NAMALWA (cell line): ENCODE results near the gene RBMX.
"Not testable (repeated sequence)": the region's sequence is repeated elsewhere in the genome, so short reads cannot be mapped to it uniquely, and the experiment has no call there.

Experiments used
- DNase-seq: peaks from one replicate; pipeline ENCODE4 v3.0.0-alpha.2; 2015; ENCODE audit warnings: low spot score

RBMX gene

GRCh38 chrX:136878423-136878822 is 2.1 kb downstream of the RBMX start:
- DNase-seq, result no peak

DNA sequence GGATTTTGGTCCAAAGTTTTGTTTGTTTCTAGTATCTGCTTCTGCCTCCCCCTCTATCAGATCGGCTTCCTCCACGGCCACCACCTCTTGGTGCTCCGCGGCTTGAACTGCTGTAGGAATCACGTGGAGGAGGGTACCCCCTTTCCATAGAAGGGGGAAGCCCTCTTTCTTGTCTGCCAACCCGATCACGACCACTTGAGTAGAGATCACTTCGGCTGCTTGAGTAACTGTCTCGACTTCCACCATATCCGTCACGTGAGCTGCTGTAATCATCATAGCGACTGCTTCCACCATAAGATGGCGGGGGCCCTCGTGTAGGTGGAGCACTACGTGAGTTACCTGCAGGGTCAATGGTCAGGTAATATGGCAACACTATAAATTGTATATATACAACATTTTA is 6.4 kb downstream of the RBMX start:
- DNase-seq, result not testable (repeated sequence)

GRCh38 chrX:136873210-136873609 is 7.3 kb downstream of the RBMX start:
- not testable (repeated sequence) for DNase-seq

- DNase-seq, result no peak
These were observed 8.3 kb downstream of the RBMX start for GRCh38 chrX:136872091-136872700.

GRCh38 chrX:136870064-136870463 is 10.5 kb downstream of the RBMX start:
- no peak for DNase-seq

DNA sequence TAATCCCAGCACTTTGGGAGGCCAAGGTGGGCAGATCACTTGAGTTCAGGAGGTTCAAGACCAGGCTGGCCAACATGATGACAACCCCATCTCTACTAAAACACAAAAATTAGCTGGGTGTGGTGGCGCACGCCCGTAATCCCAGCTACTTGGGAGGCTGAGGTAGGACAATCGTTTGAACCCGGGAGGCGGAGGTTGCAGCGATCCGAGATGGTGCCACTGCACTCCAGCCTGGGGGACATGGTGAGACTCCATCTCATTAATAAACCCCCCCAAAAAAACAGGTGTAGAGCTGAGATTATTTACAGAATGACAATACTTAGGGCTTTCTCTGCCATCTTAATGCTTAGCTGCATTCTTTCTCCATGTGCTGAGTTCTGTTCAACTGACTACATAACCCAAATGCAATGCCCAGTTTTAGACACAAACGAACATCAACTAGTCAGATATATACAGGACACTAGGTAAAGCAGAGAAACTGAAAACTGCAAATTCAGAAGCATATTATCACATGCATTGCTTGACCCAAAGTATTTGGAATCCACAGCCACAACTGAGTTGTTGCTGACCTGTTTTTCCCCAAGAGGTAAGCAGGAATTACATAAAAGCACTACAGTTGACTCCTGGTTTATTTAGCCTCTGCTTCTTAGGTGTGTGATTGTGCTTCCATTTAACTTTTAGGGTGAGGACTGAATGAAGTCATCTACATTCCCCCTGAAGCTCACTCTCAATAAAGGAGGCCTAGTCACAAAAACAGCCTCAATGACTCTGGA is 12.1 kb downstream of the RBMX start:
- no peak for DNase-seq

GRCh38 chrX:136867518-136867917 is 13.0 kb downstream of the RBMX start:
- DNase-seq, result no peak

- DNase-seq, result no peak
These were observed 13.4 kb downstream of the RBMX start for GRCh38 chrX:136867096-136867491.

GRCh38 chrX:136866337-136867095 is 14.0 kb downstream of the RBMX start:
- DNase-seq, result no peak

DNA sequence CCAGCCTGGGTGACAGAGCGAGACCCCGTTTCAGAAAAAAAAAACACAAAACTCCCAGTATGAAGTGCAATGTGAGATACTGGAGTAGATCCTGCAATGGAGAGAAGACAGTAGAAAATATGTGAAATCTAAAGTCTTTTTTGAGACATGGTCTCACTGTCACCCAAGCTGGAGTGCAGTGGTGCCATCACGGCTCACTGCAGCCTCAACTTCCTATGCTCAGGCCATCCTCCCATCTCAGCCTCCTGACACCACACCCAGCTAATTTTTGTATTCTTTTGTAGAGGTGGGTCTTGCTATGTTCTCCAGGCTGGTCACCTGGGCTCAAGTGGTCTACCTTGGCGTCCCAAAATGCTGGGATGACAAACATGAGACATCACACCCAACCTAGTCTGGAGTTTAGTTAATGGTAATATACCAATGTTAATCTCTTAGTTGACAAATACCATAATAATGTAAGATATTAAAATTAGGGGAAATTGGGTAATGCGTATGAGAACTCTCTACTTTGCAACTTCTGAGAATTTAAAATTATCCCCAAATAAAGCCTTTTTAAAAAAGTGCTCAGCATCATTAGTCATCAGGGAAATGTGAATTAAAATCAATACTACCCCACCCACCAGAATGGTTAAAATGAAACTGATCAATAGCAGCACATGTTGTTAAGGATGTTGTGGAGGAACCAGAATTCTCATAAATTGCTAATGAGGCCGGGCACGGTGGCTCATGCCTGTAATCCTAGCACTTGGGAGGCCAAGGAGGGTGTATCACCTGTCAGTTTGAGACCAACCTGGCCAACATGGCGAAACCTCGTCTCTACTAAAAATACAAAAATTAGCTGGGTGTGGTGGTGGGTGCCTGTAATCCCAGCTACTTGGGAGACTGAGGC is 15.0 kb downstream of the RBMX start:
- no peak for DNase-seq

DNA sequence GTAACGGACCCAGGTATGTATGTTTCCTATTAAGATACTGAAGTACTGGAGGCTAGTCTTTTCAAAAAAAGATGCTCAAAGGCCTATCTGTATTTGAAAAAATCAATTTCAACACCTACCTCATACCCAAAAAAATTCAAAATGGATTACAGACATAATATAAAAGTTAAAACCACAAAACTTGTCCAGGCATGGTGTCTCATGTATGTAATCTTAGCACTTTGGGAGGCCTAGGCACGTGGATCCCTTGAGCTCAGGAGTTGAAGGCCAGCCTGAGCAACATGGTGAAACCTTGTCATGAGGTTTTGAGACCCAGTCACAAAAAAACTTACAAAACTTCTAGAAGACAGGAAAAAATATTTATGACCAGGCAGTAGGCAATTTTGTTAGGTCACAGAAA is 16.7 kb downstream of the RBMX start:
- no peak for DNase-seq

DNA sequence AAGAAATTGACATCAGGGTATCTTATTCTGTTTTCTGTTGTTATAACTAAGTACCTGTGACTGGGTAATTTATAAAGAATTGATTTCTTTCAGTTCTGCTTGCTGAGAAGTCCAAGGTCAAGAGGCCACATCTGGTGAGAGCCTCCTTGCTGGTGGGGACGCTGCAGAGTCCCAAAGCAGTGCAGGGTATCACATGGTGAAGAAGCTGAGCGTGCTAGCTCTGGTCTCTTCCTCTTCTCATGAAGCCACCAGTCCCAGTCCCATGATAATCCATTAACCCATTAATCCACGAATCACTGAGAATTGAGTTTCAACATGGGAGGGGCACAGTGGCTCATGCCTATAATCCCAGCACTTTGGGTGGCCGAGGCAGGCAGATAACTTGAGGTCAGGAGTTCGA is 18.0 kb downstream of the RBMX start:
- DNase-seq, result no peak

DNA sequence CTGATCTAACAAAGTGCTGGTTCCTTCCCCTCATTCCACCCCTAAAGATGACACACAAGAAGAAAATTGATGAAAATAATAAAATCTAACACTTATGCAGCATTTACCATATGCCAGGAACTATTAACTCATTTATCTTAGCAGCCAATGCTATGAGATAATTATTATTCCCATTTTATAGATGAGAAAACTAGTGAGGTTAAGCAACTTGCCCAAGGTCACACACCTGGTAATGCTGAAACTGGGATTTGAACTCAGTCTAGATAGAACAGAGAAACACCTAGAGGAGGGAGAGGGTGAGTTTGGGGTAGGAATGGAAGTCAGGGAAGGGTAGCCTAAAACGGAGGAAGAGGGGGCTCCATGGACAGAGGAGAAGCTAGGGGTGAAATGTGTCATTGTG is 18.6 kb downstream of the RBMX start:
- no peak for DNase-seq

DNA sequence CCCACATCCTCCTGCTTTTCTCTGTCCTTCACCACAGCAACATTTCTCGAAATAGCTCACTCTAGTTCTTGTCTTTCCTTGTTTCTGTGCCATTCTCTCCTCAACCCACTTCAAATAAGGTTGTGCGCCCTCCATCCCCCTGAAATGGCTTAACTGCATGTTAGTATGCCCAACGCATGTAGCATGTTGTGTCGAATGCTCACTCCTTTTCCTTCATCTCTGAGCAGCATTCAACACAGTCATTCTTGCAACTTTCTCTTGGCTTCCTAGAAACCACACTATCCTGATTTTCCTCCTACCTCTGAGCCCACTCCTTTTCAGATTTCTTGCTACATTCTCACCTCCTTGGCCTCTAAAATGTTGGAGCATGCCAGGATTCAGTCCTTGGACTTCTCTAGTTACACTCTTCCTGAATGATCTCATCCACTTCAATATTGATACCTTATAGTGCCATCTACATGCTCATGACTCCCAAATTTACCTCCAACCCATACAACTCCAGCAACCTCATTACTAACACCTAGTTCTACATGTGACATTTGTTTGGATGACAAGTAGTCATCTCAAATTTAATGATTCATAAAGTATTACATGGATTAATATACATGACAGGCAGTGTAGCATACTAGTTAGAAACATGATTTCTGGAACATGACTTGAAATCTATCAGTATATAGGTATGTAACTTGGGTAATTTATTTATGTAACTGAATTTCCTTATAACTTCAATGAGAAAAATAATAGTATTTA is 22.3 kb downstream of the RBMX start:
- no peak for DNase-seq

GRCh38 chrX:136856551-136856950 is 24.0 kb downstream of the RBMX start:
- no peak for DNase-seq

DNA sequence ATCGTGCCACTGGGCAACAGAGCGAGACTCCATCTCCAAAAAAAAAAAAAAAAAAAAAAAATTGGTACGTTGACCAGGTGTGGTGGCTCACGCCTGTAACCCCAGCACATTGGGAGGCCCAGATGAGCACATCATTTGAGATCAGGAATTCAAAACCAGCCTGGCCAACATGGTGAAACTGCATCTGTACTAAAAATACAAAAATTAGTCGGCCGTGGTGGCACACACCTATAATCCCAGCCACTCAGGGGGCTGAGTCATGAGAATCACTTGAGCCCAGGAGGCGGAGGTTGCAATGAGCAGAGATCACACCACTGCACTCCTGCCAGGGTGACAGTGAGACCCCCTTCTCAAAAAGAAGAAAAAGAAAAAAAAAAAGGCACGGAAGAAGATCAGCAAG is 24.5 kb downstream of the RBMX start:
- DNase-seq, result no peak

DNA sequence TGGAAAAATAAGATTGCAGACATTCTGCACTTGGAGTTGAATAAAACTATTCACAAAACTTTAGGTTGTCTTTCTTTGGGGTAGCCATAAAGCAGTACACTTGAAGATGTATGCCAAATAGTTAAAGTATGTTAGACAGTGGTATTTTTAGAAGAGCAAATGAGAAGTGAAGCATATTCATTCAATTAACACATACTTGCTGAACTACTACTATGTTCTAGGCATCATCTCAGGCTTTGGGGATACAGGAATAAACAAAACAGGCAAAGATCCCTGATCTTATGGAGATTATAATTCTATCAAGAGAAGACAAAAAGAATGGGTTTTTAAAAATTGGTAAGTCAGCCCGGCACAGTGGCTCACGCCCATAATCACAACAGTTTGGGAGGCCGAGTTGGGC is 29.0 kb downstream of the RBMX start:
- no peak for DNase-seq

GRCh38 chrX:136850441-136851175 is 29.9 kb downstream of the RBMX start:
- no peak for DNase-seq

DNA sequence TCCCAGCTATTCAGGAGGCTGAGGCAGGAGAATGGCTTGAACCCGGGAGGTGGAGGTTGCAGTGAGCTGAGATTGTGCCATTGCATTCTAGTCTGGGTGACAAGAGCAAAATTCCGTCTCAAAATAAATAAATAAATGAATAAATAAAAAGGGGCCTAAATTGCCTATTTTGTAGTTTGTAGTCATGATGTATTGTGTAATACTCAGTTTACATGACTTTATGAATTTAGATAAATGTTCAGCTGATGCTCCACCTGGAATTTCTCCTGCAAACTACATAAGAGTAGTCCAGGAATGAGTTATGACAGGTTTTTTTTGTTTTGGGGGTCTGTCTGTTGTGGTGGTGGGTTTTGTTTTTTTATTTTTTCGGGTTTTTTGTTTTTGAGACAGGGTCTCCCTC is 31.1 kb downstream of the RBMX start:
- no peak for DNase-seq

DNA sequence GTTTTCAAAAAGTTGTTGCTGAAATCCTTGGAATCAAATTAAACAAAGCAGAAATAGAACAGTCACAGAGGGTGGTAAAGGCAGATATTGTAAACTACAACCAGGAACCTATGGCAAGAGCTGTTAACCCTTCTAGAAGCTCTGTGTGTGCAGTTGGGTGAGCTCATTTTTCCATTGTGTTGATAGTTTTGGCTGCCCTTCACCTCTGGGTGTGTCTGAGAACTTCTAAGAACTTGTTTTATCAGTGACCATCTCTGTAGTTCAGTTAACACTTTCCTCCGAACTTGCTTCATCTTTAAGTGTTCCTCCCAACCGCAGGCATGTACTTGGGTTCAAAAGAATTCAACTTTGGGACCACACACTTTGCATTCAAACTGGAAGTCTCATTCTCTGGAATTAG is 32.7 kb downstream of the RBMX start:
- no peak for DNase-seq

DNA sequence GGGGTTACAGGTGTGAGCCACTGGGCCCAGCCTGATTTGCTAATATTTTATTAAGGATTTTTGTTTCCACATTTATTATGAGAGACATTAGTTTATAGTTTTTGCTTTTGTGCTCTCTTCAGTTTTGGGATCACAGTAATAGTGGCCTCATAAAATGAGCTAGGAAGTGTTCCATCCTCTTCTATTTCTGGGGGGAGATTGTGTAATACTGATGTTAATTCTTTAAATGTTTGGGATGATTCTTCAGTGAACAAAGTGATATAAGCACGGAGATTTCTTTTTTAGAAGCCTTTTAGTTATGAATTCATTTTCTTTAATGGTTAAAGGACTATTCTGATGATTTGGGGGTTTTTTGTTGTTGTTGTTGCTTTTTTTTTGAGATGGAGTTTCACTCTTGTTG is 41.3 kb downstream of the RBMX start:
- no peak for DNase-seq
